Measurements from ENCODE around the gene TULP4. TPM values are rescaled to one million over a fixed set of nuclear protein-coding genes. Genes with fewer than 3 reads are reported as not detected.

The TULP4 gene
- total RNA-seq, 1 donor from 2014 or later: 18.5 TPM

DNA sequence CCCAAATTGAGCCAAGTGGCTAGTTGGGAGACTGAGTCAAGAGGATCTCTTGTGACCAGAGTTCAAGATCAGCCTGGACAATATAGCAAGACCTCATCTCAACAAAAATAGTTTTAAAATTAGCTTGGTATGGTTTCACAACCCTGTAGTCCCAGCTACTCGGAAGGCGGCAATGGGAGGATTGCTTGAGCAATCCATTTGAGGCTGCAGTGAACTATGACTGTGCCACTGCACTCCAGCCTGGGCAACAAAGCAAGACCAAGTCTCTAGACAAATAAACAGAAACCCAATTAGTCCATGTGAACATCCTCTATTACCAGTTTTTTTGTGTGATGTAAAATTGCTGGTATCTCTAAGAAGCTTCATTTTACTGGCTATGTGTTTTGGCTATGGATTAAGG, 106.2 kb downstream of the TULP4 start:
- Histone ChIP-seq H3K27ac (no peak overlapping the region), H3K9me3 (peaks cover 0 to 10% of the 10 kb centered on the region in 2 donors), H3K4me3 (no peak overlapping the region), H3K36me3 (peaks cover 0 to 8% of the 10 kb centered on the region in 2 donors), H3K27me3 (no peaks in the 10 kb centered on the region), H3K4me1 (no peaks in the 10 kb centered on the region)
- intact Hi-C loops (cut with DNase I): no loop called here
- no peak for DNase-seq (ENCODE audit: low spot score in 2 of 2)
- TF ChIP-seq CTCF (IDR thresholded peaks at IDR 0.05): no peak

GRCh38 chr6:158419339-158419909, 107.2 kb downstream of the TULP4 start:
- H3K36me3 ChIP-seq: peaks cover 0 to 3% of the 10 kb centered on the region in 2 donors
- TF ChIP-seq CTCF (IDR thresholded peaks at IDR 0.05): no peak
- no peaks in the 10 kb centered on the region for H3K4me1 ChIP-seq
- no peak overlapping the region for H3K4me3 ChIP-seq
- no peak for DNase-seq (ENCODE audit: low spot score in 2 of 2)
- intact Hi-C loops (cut with DNase I): no loop called here
- no peaks in the 10 kb centered on the region for H3K27me3 ChIP-seq
- H3K9me3 ChIP-seq: peaks cover 0 to 10% of the 10 kb centered on the region in 2 donors
- H3K27ac ChIP-seq: no peak overlapping the region

DNA sequence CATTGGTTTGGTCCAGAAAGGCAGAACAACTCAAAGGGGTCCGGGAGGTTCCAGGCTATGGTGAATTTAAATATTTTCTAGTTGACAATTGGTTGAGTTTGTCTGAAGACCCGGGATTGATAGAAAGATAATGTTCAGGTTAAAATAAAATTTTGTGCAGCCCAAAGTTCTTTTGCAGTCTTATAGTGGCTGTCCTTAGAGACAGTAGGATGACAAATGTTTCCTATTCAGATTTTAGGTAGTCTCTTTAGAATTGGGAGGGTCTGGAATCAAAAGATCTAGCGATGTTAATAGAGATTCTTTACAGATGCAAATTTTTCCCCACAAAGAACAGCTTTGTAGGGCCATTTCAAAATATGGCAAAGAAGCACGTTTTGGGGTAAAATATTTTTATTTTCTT, 109.1 kb downstream of the TULP4 start:
- H3K27me3 ChIP-seq: no peaks in the 10 kb centered on the region
- H3K4me3 ChIP-seq: no peak overlapping the region
- H3K9me3 ChIP-seq: peaks cover 0 to 10% of the 10 kb centered on the region in 2 donors
- H3K36me3 ChIP-seq: peaks cover 0 to 3% of the 10 kb centered on the region in 2 donors
- intact Hi-C loops (cut with DNase I): no loop called here
- H3K27ac ChIP-seq: no peak overlapping the region
- H3K4me1 ChIP-seq: no peaks in the 10 kb centered on the region
- DNase-seq (ENCODE audit: low spot score in 2 of 2): no peak
- TF ChIP-seq CTCF (IDR thresholded peaks at IDR 0.05): no peak

DNA sequence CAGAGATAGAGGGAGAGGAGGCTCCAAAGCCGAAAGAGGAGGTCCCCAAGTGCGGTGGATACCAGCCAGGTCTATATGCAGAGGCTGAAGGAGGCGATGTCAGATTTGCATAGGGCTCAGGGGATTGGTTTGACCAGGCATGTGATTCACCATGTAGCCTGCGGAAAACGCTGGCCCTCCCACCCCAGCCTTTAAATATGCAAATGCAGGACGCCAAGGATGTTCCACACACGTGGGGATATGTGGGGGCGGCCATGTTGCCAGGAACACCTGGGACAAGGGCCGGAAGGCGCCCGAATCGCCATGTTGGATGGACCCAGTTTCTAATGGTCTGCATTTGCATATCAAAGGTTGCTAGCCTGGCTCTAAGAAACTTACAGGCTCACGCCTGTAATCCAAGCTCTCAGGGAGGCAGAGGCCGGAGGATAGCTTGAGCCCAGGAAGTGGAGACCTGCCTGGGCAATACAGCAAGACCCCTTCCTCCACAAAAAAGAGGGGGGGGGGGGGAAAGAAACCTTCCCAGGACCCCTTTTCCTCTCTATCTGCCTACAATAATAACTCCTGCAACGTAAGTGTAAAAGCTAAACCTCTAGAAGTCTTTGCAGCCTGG, 110.5 kb downstream of the TULP4 start:
- no peak for TF ChIP-seq CTCF (IDR thresholded peaks at IDR 0.05)
- DNase-seq (ENCODE audit: low spot score in 2 of 2): no peak

DNA sequence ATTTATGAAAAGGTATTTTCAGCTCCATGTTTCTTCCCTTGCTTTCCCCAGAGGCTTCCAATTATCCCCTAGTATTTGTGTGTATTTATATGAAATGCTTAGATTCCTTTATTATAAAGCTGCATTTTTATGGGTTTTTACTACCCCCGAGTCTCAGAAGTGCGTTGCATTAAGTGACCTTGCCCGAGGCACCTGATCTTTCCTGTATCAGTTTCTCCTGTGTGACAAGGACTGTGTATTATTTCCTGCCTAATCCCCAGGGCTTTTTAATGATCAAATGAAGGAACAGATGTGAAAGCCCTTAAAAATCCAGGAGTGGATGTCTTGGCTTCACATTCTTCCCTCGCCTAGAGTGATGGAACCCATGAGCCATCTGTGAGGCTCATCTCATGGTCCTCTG, 118.8 kb downstream of the TULP4 start:
- Histone ChIP-seq H3K4me1 (no peaks in the 10 kb centered on the region), H3K36me3 (peaks cover 3 to 11% of the 10 kb centered on the region in 2 donors), H3K9me3 (no peaks in the 10 kb centered on the region), H3K4me3 (no peak overlapping the region), H3K27ac (no peak overlapping the region), H3K27me3 (no peaks in the 10 kb centered on the region)
- TF ChIP-seq CTCF (IDR thresholded peaks at IDR 0.05): no peak
- intact Hi-C loops (cut with DNase I): no loop called here
- no peak for DNase-seq (ENCODE audit: low spot score in 2 of 2)

More for the DNA sequence above, 110.5 kb downstream of the TULP4 start:
- Histone ChIP-seq H3K4me1 (no peaks in the 10 kb centered on the region), H3K4me3 (no peak overlapping the region), H3K9me3 (peaks cover 0 to 10% of the 10 kb centered on the region in 2 donors), H3K27me3 (no peaks in the 10 kb centered on the region), H3K27ac (no peak overlapping the region), H3K36me3 (no peaks in the 10 kb centered on the region)
- intact Hi-C loops (cut with DNase I): no loop called here
